DMS114 treated with DMSO at 0.1 percent for 48 hours (cell line): Measurements from ENCODE around the gene VPS45.
A peak's percentile ranks its signal among the peaks of the same experiment; 100 is the strongest.

ENCODE experiments used
- DNase-seq: peaks from one replicate; lab custom pipeline; 2025; ENCODE audit not compliant: unreplicated experiment; lab: John Stamatoyannopoulos, UW

Gene VPS45

DNA sequence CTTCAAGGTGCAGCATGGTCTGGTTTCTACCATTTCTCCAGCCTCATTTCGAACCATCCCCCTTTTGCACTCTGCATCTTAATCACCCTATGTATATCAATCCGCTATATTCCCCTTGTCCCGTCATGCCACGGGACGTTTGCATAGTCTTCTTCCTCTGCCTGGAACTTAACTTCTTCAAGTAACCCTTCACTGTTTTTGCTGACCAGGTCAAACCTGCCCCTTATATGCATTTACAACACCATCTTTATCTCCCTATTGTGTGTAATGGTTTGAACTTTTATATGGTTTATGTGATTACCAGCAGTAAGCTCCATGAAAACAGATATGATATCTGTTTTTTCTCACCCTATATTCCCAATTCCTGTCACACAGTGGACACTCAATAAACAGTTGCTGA lies 2.3 kb downstream of the VPS45 start:
- no peak for DNase-seq

DNA sequence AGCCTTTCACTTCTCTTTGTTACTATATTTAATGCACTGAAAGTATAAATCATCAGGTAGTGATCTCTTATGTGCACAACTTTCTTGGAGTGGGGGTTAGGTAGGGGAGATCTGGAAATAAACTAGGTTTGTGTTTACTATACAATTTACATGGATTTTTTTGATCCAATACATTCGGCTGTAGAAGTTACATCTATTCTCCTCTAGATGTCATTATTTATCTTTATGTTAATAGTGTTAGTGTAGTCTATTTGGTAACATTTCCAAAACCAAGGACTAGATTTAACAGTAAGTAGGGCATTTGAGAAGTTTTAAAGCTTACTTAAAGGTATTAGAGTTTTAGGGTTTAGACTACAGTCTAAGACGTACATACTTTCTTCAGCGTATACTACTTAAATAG lies 5.4 kb downstream of the VPS45 start:
- DNase-seq, result peak; percentile 68

DNA sequence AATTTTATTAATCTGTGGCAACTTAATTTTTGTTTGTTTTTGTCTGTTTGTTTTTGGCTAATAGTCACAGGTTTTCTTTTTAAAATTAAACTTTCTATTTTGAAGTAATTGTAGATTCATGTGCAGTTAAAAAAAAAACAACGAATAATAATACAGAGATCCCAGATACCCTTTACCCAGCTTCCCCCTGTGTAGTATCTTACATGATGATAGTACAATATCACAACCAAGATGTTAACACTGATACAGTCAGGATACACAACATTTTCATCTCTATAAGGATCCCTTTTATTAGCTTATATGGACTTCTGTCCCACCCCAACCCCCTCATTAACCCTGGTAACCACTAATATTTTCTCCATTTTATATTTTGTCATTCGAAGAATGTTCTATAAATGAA lies 5.9 kb downstream of the VPS45 start:
- DNase-seq, result no peak

DNA sequence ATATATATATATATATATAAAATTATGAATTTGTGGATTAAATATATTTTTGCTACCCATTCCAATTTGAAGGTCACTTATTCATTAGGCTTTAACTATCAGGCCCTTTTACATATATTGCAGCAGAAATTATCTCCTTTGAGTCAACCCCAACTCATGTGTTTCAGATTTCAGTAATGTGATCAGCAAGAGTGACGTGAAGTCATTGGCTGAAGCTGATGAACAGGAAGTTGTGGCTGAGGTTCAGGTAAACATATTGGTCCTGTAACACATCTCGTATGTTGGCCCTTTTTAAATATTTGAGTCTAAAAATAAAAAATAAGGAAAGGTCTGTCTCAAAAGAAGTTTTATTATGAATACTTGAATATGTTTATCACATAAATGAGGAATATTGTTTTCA lies 8.5 kb downstream of the VPS45 start:
- DNase-seq, result no peak

DNA sequence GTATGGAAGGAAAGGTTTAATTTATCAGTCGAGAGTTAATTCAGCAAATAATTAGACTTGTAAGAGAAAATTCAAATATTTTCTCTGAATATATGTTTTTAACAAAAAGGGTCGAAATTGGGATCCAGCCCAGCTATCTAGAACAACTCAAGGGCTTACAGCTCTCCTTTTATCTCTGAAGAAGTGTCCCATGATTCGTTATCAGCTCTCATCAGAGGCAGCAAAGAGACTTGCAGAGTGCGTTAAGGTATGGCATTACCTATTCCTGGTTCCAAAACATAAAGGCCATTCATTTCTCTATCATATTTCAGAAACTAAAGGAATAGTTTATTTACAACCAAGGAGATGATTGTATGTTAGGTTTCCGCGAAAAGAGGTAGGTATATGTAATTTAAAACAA lies 9.4 kb downstream of the VPS45 start:
- DNase-seq, result no peak

DNA sequence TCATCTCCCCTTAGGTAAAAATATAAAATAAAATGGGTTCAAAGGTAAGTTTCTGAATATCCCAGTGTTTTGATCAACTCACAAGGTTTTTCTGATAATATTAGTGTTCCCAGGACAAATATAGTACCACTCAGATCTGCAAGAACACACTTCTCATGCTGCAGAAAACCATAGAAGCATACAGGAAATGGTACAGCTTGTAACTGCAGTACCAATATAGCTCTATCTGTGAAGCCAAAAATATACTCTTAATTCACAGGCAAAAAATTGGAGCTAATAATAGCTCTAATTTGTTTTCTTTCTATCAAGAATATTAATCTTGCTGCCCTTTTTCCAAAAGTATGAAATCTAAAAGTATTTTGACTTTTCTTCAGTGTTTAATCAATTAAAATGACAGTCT lies 13.2 kb downstream of the VPS45 start:
- DNase-seq, result no peak

DNA sequence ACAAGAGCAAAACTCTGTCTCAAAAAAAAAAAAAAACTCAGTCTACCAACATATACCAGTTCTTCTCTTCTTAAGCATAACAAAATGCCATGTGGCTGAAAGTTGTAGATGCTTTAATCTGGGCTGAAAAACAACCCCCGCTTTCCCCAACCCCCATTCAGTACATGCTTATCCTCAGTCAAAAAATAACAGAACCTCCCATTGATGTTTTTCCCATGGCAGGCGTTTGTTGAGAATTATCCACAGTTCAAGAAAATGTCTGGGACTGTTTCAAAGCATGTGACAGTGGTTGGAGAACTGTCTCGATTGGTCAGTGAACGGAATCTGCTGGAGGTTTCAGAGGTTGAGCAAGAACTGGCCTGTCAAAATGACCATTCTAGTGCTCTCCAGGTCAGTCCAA lies 14.9 kb downstream of the VPS45 start:
- DNase-seq, result no peak

DNA sequence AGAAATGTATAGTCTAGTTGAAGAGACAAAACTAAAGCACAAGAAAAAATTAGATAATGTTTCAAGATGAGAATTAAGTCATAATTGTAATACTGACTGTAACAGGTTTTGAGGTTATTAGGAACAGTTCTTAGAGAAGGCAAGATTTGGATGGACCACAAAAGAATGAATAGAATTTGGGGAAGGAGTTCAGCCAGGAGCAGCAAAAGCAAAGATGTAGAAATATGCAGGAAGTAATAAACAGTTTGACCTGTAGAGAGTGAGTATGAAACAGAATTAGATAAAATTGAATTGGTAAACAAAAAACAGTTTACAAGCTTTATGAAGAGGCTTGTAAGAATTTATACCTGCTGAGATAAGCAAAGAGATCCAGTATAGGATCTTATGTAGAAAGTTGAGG lies 16.3 kb downstream of the VPS45 start:
- no peak for DNase-seq

DNA sequence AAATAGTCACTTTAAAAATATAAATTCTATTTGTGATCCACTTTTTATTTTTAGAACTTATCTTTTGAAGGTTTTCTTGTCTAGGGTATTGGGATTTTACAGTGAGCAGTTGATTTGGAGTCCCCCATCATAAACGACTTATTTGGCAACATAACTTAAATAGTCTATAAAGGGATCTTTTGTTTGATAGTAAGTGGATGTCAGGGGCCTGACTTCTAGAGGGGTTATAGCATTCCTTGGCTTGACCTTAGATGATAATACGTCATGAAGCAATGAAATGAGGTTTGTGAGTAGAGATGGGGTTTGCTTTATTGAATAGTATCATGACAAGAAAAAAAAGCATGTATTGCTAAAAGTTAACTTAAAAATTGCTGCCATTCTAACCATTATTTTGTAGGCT lies 17.8 kb downstream of the VPS45 start:
- no peak for DNase-seq

DNA sequence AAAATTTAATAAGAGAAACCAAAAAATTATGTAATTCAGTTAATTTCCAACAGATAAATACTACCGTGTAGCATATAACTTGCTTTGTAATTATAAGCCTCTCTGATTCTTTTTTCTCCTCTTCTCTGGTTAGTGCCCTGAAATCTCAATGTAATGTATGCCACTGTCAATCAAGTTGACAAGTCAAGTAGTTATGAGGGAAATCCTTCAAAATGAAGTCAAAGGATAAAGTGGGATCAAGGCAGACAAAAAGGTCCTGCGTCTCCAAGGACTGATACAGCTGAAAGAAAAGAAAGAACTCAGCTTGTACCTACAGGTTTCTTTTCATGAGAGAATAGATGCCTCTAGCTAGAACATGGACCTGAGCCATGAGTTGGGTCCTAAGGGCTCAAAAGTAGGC lies 19.8 kb downstream of the VPS45 start:
- no peak for DNase-seq

DNA sequence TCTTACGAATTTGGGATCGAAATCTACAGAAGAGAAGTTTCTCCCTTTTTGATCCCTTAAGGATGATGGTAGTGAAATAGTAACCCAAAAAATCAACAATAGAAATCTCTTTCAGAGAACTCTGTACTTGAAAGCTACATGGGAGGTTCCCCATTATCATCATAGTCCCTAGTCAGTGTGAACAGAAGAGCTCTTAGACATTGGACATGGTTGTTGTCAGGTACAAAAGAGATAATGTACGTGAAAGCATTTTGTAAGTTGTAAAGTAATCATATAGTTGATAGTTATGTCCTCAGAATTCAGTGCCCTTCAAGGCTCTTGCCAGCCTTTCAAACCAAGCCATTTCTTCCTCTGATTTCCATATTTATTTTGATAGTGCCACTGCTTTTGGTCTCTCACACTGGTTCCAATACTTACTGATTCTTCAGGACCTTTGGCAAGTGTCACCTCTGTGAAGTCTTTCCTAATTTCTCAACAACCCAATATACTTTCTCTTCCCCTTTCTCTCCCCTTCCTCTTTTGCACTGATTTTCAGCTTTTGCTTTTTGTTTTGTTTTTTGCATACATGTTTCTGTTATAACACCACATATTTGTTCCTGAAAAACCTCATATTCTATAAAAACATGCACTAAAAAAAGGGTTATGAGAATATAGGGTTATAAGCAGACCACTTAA lies 22.4 kb downstream of the VPS45 start:
- DNase-seq, result no peak

DNA sequence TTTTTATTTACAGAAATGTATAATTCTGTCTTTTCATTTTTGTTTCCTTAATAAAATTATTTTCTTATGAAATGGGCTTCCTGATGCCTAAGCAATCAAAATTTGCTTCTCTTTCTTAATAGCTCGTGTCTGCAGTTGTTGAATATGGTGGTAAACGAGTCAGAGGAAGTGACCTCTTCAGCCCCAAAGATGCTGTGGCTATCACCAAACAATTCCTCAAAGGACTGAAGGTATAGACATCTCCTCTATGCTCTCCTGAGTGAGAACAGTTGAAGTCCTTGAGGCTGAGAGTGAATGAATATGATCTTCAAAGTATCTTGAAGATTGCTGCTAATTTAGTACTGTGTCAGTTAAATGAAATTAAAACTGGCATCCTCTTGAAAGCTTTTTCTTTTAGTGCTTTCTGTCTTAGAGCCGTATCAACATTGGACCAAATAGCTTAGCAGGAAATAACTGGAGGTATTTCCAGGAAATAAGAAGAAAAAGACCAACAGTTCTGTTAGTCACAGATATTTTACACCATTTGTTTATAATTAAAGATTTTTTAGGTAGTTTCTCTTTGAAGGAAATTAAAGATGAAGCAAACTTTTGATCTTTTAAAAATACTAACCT lies 24.7 kb downstream of the VPS45 start:
- no peak for DNase-seq

DNA sequence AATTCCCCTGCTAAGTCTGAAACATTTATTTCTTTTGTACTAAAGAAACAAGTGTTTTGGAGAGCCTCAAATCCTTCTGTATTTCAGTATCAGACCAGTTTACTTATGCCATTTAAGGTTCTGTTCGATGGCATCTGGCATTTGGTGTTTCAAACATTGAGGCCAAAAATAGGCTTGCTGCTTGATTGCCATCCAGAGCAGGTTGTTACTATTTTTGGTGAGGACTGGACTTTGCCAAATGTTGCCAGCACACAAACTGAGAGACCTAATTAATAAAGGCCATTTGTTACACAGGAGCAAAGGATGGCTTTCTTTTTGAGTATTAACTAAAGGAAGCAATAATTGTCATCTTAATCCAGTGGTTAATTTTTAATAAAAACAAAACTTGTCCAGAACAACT lies 26.2 kb downstream of the VPS45 start:
- no peak for DNase-seq

DNA sequence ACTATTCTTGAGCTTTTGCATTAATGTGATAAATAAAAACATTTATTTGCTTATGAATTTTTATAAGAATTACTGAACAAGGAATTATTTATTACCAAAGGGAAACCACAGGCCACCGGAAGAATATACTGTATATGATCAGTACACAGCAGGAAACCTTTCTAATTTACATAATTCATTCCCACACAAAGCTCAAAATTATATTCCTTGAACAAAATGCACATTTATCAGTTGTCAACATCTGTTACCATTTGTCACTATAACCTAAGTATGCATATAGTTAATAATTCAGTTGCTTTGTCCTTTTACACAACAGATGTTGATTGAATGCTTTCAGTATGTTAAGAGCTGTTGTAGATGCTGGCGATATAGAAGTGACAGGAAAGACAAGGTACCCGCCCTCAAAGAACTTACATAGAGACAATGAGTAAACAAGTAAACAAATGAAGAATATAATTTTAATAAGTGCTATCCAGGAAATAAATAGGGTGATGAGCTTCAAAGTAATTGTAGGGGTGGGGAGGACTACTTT lies 27.2 kb downstream of the VPS45 start:
- no peak for DNase-seq

DNA sequence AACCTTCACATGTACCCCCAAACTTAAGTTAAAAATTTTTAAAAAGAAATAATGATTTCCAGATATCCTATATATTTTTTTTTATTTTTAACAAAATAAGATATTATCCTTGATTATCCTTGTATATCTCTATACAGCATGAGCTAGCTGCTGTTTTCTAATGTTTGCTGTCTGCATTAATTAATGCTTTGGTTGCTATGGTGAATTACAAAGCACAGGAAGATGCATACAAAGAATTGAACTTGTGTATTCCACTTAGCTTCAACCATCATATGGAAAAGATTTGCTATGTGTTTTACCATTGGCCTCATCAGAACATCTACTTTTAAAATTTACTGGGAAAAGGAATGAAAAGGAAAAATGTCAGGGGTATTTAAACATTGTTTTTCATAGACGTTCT lies 35.4 kb downstream of the VPS45 start:
- no peak for DNase-seq

DNA sequence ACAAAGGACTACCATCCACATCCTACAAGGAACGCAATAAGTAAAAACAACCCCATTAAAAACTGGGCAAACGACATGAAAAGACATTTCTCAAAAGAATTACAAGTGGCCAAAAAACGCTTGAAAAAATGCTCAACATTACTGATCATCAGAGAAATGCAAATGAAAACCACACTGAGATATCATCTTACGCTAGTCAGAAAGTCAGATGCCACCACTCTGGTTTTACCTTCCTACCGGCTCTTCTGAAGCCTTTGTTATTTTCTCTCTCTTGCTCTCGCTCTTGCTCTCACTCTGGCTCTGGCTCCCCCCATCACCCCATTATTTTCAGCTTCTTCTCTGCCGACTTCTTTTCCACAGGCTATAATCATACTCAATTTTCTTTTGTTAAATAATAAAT lies 38.8 kb downstream of the VPS45 start:
- no peak for DNase-seq

DNA sequence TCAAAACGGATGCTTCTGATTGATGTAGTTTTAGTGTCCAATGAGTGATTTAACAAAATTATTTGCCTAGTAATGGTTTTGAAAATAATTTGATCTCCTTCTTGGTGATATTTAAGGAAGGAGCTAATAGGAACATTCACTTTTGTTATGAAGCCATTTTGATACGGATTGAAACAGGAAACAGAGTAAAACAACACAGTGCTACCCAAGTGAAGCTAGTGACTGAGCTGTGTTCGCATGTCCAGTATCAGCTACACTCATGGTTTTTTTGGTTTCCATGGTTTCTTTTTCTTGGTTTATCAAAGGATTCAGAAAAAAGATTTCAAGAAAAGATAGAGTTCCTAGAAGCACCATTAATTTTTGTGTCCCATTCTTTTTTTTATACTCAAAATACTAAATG lies 42.0 kb downstream of the VPS45 start:
- DNase-seq, result no peak

DNA sequence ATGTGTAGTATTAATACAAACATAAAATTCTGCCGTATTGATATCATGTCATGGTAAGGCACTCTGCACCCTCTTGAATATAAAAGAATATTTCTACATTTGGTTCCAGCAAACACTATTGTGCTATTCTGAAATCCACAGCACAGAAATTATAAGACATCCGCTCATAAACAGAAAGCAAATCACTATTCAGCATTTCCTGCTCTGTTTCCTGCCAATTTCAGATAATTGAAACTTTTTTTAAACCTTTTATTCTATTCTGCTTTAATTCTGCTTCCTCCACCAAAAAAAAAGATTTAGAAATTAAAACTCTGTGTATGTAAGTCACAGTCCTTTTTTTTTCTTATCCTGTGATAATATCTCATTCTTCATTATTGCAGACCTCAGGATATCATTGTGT lies 42.5 kb downstream of the VPS45 start:
- no peak for DNase-seq

DNA sequence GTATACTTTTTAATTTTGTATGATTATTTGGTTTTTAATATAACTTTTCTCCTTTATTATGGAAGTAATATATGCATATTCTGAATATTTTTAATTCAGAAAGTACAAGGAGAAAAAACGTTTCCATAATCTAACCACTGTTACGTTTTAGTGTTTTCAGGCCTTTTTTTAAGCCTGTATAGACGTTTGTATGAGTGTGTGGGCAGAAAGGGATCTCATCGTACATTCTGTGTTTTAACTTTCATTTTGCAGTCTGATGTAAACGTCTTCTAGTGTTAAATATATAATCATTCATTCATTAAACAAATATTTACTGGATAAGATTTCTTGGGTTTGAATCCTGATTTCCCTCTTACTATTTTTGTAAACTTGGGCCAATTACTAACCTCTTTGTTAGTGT lies 44.1 kb downstream of the VPS45 start:
- no peak for DNase-seq

DNA sequence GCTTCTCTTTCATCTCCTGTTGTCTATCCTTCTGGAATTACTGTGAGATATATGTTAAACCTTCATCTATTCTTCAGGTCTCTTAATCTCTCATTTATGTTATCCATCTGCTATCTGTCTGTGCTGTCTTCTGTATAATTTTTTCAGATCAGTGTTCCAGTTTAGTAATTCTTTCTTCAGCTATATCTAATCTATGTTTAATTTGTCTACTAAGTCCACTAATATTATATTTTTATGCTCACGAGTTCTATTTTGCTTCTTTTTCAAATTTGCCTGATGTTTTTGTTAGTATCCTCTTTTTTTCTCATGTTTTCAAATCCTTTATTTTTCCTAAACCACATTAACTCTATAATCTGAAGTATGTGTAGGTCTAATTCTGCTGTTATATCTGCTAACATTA lies 47.5 kb downstream of the VPS45 start:
- no peak for DNase-seq

DNA sequence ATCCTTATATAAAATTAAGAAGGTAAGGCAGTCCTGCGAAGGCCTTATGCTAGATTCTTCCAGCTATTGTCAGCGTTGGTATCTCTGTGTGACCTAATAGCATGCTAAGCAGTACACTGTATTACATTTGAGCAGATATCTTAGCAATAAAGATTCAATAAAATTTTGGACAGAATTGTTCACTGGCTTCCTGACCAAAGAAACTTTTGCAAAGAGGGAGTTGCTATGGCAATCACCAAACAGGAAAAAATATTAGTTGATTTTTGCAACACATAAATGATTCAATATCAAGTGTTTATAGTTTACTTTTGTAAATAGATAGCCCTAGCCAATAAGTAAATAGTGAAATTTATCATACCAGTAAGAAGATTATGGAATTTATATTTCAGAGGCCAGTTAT lies 51.1 kb downstream of the VPS45 start:
- DNase-seq, result no peak

DNA sequence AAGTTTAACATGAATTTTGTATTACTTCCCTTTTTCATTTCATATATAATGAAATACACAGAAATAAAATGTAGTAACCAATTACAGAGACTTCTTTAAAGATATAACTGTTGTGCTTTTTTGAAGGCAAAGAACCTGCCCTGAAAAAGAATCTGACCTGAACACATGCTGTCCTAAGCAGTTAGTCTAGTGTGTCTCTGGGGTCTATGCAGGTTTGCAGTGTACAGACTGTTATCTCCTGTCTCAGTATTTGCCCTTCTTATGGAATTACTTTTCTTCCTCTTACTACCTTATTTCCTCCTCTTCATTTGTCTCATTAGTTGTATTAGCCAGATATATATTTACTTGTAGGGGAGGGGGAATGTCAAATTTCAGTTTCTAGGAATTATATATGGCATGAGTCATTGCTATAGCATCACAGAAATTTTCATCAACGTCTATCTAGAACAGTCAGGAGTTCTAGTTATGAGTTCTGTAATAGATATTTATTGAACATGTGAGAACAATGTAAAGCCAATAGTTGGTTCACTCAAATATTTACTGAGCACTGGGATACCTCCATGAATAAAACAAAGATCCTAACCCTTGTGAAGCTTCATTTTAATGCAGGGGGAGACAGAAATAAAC lies 53.8 kb downstream of the VPS45 start:
- no peak for DNase-seq

DNA sequence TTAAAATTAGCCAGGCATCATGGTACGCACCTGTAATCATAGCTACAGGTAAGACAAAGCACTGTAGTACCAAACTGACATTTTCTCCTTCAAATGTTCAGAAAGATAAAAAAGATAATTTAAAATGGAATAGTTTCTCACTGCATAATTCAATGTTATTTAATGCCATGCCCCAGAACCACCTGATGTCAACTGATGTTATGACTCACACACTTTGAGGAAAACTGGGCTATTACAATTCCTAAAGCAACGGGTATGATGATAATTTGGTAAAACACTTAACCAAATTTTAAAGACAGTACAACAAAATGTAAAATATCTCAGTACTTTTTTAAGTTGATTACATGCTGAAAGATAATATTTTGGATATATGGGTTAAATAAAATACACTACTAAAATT lies 59.2 kb downstream of the VPS45 start:
- no peak for DNase-seq
